Lung microvascular endothelial cell (primary cell): Measurements from ENCODE around the gene AKAP8. TPM values are rescaled to one million over a fixed set of nuclear protein-coding genes. Genes with fewer than 3 reads are reported as not detected.
A peak's percentile ranks its signal among the peaks of the same experiment; 100 is the strongest.
"Not testable (repeated sequence)": the region's sequence is repeated elsewhere in the genome, so short reads cannot be mapped to it uniquely, and the experiment has no call there.

ENCODE experiments used
- DNase-seq, 2 donors: peaks; one replicate each; pipeline versions ENCODE4 v3.0.0 to v3.0.0-alpha.2; 2010; ENCODE audit warnings: low read depth in 2 of 2
- total RNA-seq: library from RNA; depleted of rRNA; stranded (reverse); fragments of >200 nt; gene quantifications from 2 replicates; pipeline ENCODE4 v1.2.1, GENCODE V29; 2014

The AKAP8 gene
- 10.5 and 11.1 TPM in 2 replicates for total RNA-seq

DNA sequence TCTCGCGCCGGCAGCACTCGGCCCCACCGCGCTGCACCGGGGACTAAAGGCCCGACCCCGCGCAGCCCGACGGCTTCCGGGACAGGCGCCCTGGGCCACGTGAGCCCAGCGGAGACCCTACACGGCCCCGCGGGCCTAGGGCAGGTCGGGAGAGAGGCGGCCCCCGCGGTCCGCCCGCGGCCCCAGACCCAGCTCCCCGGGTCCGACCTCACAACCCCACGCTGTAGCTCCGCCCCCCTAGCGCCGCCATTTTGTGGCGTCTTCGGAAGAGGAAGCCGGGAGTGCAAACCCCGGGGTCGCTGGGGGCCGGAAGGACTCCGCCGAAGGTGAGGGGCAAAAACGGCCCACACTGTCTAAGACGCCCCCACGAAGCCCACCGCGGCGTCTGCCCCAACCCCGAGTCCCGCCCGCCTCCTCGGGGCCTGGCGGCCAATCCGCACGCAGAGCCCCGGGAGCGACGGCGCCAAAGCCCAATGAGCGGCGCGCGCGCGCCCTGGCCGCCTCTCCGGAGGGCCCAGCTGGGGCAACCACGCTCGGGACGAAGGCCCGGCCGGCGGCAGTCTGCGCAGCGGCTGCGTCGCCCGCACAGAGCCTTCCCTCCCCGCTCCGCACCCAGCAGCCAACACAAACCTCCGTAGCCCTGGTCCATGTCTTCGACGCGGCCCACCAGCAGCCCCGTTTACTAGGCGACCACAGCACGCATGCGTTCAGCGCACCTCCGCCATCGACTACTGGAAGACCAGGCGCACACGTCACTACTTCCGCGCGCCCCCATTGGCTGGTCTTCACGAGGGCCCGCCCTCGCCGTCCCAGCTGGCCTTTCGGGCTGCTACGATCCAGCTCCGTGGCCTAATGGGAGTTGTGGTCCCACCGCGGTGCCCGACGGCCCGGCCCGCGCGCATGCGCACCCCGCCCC is at the start of gene AKAP8:
Gene AKAP8 (minus strand): TSS at position 705 of the 916 bp plus-strand sequence. CDS start 56 bp downstream, at position 649.
- DNase-seq, result peak; percentile 99 to 100

DNA sequence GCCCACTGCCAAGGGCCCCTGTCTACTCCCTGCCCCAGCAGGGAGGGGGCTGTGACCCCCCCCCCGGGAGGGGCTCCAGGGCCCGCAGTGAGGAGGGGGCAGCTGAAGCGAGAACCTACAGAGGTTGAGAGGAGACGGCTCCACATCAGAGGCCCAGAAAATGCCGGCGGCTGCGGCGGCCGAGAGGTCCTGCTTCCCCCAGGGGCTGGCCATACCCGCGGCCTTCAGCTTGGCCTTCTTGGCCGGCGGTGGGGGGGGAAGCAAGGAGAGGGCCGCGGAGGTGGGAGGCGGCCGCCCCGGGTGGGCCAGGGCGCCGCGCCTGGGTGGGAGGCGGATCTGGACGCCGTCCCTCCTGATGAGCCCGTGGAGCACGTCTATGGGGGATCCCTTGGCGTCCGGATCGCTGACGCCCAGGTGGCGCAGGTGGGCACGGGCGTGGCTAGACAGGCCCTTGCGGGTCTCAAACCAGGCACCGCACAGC is 48.4 kb upstream of the AKAP8 start:
- DNase-seq, result no peak

DNA sequence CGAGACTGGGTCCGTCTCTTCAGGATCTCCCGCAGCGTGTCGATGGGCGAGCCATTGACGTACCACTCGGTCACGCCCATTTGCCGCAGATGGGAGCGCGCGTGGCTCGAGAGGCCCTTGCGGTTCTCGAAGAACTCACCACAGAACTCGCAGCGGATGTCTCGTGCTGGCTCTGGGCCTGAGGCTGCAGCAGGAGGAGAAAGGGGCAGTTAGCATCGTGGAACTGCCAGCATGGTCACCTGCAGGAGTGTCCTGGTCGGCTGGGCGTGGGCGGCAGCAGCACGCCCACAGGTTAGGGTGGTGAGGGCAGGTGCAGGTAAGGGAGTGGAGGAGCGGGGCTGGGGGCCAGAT is 47.7 kb upstream of the AKAP8 start:
- no peak for DNase-seq

DNA sequence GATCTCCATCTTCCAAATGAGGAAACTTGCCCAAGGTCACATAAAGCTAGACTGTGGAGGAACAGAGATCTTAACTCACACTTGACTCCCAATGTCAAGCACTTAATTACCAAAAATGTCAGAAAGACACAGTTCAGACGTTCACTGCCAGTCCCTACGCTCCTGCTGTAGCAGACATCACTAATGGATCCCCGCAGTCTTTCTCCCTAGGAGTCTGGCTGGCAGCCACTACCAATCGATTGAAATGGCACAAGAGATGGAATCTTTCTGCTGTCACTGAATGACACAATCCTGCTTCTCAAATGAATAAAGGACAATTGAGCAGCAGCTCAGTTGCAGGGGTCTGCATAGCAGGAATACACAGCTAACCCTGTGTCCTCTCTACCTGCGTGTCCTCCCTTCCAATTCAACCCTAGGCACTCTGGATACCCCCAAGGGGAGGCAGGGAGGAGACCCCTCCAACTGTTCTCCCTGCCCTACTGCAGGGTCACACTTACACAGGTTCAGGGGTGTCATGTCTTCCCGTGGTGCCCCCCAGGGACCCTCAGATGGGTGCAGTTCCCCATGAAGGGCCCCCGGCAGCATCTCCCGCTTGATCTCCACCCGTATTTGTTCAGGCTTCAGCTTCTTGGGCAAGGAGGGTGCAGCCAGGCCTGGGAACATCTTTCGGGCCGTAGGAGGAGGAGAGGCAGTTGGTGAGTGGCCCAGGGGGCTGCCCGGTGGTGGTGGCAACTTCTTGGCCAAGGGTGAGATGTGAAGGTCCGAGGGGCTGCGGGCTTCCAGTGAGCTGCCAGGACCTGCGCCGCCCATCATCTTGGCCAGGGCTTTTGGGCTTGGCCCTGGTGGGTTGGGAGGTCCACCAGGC is 47.1 kb upstream of the AKAP8 start:
- DNase-seq, result peak in 1 of 2 donors; percentile 20

DNA sequence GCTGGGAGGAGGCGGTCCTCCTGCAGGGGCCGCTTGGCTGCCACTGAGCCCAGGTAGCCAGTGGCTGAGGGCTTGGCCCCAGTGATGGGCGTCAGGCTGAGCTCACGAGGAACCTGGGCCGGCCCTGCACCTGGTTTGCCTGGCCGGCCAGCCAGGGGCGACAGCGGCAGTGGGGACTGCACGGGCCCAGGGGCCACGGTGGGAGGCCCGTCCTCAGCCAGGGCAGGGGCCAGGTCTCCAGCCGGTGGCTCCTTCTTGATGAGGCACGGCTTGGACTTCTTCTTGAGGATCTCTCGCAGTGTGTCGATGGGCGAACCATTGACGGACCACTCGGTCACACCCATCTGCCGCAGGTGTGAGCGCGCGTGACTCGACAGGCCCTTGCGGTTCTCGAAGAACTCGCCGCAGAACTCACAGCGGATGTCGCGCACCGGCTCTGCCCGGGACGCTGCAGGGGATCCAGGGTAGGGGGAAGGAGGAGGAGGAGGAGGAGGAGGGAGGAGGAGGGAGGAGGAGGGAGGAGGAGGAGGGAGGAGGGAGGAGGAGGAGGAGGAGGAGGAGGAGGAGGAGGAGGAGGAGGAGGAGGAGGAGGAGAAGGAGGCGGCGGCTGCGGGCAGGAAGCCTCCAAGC is 45.8 kb upstream of the AKAP8 start:
- DNase-seq, result no peak

DNA sequence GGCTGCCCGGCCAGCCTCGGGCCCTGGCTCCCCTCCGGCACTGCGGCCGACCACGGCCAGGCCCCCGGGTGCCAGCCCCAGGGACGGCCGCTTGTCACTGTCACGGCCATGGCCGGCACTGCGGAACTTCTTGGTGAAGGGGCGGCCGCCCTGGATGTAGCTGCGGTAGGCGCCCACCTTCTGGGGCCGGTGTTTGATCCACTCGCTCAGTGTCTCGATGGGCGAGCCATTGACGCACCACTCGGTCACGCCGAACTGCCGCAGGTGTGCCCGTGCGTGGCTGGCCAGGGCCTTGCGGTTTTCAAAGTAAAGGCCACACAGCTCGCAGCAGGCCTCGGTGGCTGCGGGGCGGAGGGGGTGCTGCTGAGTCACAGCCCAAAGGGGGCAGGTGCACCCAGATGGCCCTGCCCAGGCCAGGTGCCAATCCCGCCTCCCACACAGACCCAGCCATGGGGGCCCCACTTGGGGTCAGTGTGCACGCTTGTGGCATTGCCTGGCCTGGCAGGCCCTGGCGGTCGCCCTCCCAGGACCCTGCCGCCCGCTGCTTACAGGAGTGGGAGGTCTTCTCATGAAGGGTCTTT is 45.2 kb upstream of the AKAP8 start:
- DNase-seq, result no peak

DNA sequence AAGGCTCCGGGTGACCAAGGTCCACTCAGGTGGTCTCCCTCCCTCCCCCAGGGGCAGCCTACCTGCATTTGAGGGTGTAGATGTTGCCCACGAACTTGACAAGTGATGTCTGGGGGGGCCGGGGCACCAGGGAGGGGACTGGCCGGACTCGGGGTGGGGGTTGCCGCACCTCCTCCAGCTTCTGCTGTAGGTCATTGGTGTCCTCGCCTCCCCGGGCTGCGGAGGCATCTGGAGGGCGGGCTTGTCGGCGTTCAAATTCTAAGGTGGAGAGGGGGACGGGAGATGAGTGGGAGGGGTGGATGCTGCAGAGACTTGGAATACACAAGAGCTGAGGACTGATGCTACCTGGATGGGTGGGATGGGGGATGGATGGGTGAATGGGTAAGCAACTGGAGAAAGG is 44.5 kb upstream of the AKAP8 start:
- DNase-seq, result no peak

DNA sequence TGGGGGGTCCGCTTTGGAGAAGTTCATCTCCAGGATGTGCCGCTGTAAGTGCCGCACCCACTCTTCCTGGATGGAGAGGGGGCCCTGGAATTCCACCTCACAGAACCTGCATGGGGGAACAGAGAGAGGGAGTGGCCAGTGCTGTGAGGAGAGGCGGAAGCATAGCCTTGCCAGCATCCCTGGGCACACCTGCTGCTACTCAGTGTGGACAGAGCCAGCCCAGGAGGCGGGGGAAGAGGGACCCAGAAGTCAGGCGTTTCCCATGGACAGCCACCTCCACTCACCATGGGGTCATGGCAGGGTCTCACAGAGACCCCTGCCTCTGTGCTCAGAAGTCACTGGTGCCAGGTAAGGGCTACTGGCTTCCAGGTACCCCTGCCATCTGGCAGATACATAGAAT is 43.5 kb upstream of the AKAP8 start:
- no peak for DNase-seq

DNA sequence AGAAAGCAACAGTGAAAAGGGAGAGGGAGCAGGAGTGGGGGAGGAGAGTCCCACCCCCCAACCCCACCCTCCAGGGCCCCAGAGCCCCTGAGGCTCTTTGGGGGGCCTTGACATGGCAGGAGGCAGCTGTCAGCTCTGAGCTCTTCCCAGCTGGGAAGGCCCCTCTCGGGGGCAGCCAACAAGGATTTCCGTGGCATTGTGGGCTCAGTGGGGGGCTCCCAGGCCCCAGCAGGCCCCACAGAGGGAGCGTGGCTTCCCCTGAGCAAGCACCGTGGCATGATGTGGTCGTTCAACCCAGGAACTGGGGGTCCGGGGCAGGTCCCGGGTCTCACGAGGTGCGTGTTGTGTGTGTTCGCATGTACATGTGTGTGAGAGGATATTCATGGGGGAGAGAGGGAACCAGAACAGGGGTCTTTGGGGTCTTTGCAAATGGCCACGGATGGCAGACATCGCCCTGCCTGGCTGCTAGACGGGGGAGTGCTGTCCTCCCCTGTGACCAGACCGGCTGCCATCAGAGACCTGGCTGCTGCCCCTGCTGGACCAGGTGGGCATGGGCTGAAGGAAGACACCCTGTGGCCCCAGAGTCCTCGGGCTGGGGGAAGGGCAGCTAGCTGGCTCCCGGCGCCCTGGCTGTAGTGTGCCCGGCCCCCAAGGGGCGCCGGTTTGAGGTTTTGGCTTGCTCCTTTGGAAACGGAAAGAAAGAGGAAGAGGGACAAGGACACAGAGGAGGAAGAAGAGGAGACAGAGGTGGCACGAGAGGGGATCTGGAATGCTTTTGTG is 42.9 kb upstream of the AKAP8 start:
- no peak for DNase-seq

DNA sequence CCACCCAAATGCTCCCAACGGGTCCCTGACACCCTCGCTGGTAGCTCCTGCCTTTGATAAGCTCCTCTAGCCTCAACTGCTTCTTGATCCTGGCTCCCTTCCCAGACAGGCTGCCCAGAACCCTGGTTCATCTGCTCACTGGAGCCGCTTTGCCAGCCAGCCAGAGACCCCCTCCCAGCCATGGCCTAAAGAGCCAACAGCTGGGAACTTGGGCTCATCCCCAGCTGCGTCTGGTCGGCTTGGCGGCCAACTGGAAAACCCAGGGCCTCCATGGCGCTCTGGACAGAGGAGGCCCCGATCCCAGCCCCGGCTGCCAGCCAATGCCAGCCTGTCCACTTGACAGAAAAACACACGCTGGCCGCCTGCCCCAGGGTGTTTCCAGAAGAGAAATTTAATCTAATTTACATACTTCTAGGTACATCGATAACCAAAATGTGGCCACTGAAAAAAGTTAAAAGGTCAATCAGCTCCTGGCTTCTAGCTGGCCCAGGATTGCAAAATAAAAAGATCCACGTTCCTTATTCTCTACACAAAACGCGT is 42.2 kb upstream of the AKAP8 start:
- no peak for DNase-seq

DNA sequence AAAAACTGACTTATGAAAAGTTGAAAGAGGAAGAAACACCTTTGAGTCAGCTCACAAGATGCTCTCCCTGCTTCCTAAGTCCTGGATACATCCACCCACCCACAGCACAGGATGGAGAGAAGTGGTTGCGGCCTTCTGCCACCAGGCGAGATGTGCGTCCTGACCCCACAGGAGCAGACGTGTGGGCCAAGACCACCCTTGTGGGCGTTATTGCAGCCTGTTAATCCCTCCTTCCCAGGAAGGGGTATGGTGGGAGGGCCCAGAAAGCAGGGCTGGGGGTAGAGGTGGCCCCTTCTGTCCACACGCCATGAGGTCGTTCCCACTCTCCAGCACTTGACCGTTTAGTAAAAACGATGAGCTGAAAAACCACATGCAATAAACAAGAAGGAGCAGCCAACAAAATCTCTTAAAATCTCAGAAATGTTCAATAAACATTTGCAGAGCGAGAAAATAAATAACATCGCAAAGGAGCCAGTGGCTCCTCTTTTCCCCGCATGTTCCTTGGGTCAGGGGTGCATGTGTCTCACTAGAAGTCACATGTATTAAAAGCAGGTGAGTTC is 41.6 kb upstream of the AKAP8 start:
- DNase-seq, result no peak

DNA sequence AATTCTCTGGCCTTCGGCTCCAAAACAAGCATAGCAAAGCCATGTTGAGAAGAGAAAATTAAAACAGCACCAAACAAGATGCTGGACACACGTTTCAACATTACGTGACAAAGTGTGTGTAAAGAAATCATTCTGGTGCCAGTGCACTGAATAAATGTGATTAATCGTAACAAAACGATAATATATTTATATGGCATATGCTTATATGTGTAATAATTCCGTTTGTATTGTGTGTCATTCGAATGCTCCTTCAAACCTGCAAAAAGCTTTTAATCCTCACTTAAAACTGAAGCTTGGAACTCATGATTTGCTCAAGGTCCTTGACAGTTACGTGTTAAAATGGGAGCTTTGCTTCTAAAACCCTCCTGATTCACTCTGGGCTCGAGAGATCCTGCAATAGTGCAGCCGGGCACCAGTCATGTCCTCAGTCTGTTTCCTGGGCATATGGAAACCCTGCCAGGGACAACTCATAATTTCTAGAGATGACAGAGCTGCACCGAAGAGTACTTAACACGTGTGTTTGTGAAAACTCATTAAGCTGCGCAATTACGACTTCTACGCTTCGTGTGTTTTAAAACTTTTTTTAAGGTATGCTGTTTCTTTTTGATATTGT is 39.9 kb upstream of the AKAP8 start:
- DNase-seq, result peak in 1 of 2 donors; percentile 6

DNA sequence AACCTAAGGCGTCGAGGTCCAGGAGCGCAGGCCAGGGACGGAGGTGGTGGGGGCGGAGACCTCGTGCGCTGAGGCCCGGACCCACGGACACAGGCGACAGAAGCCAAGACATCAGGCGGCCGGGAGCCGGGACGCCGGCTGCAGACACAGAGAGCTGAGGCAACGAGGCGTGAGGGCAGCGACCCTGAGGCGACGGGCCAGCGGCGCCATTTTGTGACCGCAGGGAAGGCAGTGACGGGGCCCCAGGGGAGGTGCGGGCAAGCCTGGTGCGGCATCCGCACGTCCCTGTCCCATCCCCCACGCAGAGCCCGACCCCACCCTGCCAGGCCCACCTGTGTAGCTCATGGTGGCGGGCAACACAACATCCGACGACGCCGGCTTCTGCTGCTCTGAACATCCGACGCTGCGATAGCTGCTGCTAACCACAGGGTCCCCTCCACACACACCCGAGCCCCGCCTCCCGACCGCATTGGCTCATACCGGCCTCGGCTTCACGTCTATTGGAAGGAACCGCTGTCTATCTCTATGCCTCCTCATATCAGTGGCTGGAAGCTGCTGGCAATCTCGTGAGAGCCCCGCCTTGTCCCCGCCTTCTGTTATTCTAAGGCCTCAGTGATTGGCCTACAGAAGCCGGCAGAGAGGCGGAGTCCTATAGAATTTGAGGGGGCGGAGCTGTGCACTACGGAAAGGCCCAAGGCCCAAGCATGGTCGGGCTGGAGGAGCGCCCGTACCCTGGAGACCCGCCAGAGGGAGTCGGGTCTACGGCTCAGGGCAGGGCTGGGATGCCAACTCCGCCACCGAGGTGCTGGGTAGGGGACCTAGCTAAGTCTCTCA is 39.2 kb upstream of the AKAP8 start, which contains the start of gene AKAP8L:
Gene AKAP8L (minus strand): TSS at position 410 of the 834 bp plus-strand sequence. CDS start 65 bp downstream, at position 345.
- DNase-seq, result peak; percentile 100

DNA sequence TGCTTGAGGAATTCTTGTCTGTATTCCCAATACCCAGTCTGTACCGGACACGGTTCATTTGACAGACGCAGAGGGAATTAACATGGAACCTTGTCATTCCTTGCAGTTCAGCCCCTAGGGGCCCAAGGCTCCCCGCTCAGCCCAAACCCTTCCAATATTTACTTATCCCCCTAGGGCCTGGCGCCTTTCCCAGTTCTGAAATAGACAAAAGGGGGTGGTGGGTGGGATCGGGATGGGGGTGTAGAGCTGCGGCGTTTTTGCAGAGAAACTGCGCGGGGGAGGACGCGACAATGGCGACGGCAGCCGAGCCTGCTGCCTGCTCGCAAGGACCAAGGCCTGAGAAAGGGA is 38.6 kb upstream of the AKAP8 start:
- DNase-seq, result peak; percentile 21 to 29

DNA sequence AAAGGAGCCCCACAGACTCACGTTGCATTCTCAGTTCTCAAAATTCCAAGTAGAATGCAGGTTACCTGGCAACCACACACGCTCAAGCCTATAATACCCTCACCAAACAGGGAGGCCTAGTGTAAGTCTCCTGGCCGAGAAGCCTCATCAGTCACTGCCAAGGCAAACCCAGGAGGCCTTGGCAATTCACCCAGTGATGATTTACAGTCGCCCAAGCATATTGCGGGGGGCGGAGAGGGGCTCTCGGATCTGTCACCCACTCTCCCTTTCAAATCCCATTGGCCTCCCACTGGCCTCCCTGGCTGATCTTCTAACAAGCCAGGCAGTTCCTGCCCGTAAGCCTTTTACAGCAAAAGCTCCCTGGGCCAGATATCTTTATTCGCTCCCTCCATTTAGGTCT is 38.1 kb upstream of the AKAP8 start:
- peak; percentile 30 to 36 for DNase-seq

DNA sequence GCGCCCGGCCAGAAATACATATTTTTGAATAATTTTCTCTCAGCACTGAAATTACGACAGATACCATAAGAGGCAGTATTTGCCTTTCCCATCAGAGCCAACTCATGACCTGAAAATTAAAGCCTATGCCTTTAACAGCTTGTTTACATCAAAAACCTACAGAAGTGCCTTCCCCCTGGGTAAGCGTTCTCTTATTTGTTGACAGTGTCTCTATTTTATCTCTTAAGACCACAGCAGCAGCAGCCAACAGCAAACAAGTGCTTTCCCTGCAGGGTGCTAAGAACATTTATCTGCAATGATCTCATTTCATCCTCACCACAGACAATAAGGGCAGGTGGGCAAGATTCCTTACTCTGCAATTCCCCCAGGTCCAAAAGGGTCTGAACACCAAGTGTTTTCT is 33.2 kb upstream of the AKAP8 start:
- DNase-seq, result no peak

DNA sequence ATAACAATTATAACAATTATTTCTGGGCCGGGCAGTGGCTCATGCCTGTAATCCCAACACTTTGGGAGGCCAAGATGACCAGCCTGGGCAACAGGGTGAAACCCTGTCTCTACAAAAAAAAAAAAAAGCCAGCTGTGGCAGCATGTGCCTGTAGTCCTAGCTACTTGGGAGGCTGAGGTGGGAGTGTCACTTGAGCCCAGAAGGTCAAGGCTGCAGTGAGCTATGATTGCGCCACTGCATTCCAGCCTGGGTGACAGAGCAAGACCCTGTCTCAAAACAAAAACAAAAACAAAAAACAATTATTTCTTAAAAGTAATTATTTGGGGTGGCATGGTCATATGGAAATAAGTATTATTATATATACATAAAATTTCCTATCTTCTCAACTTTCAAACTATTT is 31.8 kb upstream of the AKAP8 start:
- DNase-seq, result not testable (repeated sequence)

DNA sequence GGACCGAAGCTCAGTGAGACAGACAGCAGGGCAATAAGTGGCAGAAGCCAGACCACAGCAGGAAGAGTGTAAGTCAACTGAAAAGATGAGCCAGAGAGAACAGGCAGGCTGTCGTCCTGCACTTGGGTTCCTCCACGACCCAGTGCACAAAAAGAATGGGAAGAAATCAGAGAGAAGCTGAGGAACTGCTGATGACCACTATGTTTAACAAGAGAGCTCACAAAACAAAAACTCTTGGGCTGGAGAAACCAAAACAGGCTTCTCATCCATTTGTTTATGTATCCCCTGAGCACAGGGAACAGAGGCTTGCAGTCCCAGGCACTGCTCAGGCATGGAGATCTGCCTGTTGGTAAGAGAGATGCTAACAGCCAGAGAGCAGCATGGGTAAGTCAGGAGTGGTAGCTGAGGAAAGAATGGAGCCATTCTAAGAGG is 25.2 kb upstream of the AKAP8 start:
- no peak for DNase-seq
